Epithelial cell of prostate (primary cell): ENCODE data around the gene FLRT1.

Source experiments
- DNase-seq: peaks from one replicate; pipeline ENCODE4 v3.0.0-alpha.2; 2011; ENCODE audit warnings: low read depth, low spot score
- H3K27ac ChIP-seq: fragments of 450-650 bp; 2 replicates; pipeline ENCODE4 v1.5.1; 2017; ENCODE audit warnings: mild to moderate bottlenecking

Gene FLRT1

DNA sequence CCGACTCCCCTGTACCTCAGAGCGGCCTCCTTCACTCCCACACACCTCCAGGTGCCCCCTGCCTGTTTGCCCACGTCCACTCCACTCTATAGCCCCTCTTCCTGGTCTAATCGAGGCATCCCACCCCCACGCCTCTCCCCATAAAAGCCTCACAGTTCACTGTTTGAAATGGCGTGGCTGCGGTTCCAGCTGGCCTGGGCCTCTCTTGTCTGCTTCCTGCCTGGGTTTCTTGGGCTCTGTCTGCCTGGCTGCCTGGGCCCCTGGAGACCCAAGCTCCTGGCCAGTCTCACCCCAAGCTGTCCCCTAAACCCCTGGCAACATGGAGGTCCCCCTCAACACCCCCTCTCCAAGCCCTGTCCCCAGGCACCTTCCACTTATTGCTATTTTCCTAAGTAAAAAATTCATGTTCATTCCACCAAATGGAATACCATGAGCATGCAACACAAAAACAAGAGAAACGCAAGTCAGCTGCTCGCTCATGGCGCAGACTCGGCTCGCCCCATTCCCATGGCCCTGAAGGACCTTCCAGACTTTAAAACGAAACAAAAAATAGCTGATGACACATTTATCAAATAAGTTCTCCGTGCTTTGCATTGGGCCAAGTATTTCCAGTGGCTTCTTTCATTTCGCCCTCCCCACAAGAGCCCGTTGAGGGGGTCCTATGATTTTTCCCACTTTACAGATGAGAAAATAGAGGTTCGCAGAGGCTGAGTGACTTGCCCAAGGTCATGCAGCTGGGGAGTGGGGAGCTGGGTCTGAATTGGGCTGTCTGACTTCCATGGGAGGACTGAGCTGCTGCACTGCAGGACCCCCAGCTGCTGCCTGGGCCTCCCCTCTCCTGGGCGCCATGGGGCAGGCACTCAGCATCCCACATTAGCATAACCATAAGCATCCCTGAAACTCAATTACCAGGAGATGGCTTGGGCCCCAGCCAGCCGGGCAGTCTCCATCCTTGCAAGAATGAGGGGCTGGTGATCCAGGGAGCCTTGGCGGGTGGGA, 11.7 kb upstream of the FLRT1 start:
- no peak for DNase-seq
- H3K27ac ChIP-seq: no peak overlapping the region

DNA sequence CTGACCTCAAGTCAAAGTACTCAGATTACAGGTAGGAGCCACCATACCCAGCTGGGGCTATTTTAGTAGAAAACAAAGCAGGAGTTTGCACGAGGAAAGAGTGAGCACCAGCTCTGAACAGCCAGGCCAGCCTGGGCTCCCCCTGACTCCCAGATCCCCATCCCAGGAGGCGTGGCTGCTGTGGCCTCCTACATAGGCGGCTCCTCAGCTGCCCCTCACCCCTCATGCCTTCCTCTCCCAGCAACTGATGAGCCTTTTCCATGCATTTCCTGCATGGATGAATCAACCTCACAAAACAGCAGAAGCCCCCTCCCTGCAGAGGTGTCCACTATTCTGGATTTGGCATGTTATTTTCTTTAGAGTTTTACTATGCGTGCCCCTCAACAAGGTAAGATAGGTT, 10.5 kb upstream of the FLRT1 start:
- no peak for DNase-seq
- H3K27ac ChIP-seq: no peak overlapping the region

DNA sequence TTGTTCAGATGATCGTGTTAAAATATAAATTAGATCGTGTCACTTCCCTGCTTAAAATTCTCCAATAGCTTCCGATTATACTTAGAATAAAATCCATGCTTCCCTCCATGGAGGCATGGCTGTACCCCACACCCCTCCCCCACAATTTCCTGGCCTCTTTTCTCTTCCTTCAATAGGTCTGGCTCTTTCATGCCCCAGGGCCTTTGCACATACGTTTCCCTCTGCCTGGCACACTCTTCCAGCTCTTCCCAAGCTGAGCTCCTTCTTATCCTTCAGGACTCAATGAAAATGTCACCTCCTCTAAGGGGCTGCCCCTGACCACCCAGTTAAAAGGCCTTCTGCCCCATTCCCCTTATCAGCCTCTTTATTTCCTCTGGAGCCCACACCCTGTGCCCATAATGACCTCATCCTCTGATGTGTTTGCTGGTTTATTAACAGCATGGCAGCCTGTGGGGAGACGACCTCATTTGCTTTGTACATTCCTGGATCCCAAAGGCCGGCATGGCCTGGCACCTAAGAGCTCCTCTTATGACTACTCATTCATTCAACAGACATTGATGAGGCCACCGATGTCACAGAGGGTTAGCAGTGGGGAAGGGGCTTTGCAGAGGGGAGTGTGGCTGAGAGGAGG, 9.0 kb upstream of the FLRT1 start:
- no peak overlapping the region for H3K27ac ChIP-seq
- DNase-seq: no peak

DNA sequence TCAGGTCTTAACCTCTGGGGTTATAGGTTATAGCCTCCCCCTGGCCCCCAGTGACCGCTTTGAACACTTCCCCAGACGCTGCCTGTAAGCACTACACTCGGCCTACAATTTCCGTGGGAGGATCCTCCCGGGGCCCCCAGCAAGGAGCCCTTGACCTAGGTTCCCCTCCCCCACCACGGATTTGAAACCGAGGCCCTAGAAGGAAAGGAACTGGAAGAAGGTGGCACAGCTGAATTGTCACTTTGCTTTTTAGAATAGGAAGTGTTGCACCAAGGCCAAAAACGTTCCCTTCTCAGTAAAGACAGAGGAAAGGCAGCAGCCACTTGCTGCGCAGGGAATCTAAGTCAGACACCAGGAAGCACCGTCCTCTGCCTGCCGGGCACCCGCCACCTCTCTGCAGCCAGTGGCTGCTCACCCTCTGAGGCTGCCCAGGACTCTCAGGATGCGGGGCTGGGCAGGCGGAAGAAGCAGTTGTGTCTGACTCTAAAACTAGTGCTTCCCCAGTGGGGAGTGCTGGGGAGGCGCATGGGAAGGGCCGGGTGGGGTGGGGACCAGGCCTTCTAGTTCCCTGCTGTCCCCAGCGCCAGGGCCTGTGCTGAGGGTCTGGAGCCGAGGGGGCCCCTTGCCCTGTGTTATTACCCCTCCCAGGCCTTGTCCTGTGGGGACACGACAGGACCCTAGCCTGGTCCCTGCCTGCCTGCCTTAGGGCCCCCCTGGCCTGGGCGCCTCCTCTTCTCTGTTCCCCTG, 7.9 kb upstream of the FLRT1 start:
- DNase-seq: no peak
- H3K27ac ChIP-seq: no peak overlapping the region

DNA sequence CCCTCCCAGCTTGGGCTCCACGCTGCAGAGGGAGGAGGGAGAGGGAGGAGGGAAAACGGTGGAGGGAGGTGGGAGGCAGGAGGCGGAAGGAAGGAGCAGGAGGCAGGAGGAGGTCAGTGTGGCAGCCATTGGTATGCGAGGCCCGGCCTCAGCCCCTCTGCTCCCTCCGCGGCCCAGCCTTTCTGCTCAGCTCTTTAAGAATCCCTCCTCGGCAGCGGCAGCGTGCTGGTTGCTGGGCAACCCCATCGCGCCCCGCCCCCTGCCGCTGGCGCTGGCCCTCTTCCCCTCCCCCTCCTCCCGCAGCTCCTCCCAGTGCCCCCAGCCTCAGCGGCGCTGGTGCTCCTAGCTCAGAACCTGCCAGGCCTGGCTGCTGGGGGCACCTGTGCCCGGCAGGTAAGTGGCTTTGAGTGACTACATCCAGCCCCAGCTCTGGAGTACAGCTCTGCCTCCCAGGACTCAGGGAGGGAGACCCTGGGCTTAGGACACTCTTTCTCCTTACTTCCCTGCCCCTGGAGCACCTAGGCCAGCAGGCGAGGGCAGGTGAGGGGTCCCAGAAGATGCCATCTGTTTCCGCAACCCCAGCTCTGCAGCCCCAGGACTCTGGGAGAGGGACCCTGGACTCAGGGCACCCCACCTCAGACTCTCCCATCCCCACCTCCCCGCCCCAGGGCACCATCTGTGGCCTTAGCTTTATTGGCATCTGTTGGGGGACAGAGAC, 7.2 kb upstream of the FLRT1 start:
- H3K27ac ChIP-seq: no peak overlapping the region
- no peak for DNase-seq

DNA sequence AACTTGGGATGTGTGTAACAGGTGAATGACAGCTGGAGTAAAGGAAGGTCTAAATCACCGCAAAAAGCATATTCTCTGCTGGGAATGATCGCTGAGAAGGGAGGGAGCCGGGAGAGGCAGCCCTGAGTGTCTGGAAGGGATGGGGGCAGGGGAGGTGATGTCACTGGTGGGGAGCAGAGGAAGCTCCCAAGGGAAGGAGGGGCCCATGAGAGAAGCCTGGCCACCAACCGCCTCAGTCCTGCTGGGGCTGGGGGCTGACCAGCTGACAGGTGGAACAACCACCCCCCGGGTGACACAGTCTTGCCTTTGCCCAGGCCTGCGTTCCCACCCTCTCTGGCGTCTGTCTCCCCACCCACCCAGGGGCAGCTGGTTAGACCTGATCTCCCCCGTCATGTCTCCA, 6.0 kb upstream of the FLRT1 start:
- no peak overlapping the region for H3K27ac ChIP-seq
- DNase-seq: no peak

DNA sequence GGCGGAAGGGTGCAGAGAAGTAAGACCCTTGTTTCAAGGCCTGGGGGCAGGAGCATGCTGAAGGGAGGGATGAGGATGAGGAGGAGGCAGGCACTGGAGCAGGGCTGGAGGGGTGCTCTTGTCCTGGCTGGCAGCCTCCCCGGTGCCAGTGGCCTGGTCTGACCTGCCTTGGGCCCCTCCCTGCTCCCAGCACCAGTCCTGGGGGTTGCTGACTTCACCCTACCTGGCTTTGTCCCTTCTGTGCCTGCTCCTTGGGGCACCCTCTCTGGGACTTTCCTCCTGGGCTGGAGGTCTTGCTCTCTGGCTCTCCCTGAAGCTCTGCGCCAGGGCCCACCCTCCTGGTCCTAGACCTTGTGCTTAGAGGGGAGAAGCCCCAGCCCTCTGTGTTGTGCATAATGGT, 4.7 kb upstream of the FLRT1 start:
- no peak overlapping the region for H3K27ac ChIP-seq
- DNase-seq: no peak

DNA sequence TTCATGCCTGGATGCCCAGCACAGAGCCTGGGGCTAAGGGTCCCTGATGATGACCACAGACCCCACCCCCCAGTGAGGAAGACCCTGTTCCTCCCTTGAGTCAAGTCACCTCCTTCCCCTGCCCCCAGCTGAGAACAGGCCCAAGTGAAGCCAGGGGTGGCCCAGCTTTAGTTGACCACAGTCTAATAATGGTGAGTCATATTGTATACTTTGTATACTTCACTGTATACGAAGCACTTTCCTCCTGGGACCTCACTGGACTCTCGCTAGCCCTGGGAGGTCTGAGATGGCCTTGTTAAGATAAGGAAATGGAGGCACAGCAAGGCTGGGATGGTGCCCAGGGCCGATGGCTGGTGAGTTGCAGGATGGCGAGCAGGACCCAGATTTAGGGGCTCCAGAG, 3.7 kb upstream of the FLRT1 start:
- H3K27ac ChIP-seq: no peak overlapping the region
- no peak for DNase-seq

DNA sequence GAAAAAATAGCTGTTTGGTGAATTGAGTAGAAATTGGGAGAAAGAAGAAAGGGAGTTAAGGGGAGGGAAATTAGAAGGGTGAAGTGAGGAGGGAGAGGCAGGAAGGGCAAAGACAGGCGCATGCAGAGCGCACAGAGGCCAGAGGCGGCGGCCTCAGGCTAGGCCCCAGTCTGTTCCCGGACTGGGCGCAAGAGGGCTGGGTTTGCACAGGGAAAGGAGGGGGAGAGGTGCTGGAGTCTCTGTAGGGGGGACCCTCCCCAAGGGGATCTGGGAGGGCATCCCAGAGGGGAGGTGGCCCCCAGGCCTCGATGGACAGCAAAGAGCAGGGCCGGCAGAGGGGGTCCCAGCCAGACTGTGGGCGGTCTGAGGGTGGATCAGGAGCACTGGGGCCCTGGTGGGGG, 1.3 kb upstream of the FLRT1 start:
- no peak overlapping the region for H3K27ac ChIP-seq
- no peak for DNase-seq

DNA sequence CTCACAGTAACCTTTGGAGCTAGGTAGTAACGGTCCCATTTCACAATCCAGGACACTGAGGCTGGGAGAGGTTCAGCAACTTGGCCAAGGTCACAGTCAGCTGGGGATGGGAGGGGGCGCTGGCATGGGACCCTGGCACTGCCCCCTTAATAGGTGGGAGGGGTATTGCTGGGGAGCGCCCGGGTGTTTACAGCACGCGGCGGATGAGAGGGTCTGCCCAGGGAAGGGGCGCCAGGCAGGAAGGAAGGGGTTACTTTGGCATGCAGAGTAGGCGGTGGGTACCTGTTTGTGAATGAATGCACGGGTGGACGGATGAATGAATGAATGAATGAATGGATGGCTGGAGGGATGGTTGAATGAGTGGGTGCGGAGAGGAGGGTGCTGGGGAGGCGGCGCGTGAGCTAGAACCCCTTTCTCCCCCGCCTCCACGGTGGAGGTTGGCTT, 628 bp upstream of the FLRT1 start:
- DNase-seq: no peak

DNA sequence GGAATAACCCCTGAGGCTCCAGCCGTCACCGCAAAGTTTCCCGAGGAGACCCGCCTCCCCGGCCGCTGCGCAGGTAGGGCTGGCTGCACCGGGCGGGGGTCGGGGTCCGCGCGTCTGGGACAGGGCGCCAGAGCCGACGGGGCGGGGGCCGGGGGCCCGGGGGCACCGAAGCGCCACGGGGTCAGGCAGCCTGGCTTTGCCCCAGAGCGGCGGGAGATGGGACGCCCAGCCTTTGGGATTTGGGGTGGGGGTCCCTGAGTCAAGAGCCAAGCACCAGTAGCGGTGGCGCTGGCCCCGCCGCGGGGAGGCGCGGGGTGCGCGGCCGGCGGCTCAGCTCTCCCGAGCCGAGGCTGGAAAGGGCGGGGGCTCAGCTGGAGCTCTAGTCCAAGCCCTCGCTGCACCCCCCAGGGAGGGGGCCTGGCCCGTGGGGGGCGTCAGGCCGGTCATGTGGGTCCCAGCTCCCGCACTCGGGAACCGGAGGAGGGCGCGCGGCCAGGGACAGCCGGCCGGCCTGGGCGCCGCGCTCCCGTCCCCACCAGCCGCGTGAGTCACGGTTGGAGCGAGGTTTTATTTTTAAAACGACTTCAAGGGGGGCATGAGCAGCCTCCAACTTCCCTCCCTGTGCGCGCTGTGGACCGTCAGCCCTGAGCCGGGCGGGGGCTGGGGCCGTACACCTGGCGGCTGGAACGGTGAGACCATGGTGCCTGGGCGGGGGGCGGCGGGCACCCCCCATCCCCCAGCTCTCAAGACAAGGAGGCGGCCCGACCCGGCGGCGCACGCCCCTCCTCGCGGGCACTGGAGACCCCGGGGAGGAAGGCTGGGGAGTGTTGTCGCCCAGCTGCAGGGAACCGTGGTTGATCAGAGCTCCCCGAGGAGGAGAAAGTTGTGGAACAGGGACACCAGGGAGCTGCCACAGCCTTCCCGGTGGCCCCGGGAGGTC, 626 bp downstream of the FLRT1 start:
- no peak for DNase-seq
- no peak overlapping the region for H3K27ac ChIP-seq

More for the DNA sequence above, 628 bp upstream of the FLRT1 start:
- H3K27ac ChIP-seq: no peak overlapping the region

DNA sequence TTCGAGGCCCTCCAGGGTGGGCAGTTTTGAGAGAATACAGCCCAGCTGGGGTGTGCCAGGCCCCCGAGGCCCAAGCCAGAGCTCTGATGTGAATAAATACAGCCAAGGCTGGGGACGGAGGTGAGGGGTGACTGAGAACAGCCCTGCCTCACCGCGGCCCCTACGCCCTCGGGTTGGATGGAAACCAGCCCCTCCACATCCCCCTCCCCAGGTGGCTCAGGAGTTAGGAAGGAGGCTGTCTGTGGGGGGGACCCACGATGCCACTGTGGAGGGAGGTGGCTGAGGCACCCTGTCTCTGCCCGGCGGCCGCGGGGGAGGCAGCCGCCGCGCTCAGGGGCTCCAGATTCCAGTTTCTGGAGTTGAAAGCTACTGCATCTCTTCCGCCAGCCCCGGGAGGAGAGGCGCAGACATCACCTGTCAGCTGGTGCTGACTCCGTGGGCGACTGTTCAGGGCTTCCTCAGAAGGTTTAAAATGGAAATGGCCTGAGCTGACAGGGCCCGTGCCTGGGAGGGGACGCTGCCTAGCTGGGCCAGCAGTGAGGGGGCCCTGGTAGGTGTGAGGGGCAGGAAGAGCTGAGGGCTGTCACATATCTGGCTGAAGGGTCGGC, 1.4 kb downstream of the FLRT1 start:
- H3K27ac ChIP-seq: no peak overlapping the region
- no peak for DNase-seq

DNA sequence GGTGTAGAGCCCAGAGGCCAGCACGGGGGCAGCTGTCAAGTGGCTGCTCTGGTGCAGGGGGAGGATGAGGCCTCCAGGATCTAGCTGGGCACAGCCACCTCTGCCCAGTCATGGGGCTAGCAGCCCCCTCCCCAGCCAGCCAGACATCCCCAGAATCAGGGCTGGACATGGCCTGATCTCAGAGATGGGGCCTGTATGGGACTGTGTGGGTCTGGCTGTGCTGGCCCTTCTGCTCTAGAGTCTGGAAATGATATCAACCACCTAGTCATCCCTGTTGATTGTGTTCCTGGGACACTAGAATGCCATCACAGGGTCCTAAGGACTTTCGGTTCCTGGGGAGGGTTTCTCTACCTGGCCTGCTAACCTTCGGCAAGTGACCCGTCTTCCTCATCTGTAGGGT, 2.8 kb downstream of the FLRT1 start:
- DNase-seq: no peak
- no peak overlapping the region for H3K27ac ChIP-seq

DNA sequence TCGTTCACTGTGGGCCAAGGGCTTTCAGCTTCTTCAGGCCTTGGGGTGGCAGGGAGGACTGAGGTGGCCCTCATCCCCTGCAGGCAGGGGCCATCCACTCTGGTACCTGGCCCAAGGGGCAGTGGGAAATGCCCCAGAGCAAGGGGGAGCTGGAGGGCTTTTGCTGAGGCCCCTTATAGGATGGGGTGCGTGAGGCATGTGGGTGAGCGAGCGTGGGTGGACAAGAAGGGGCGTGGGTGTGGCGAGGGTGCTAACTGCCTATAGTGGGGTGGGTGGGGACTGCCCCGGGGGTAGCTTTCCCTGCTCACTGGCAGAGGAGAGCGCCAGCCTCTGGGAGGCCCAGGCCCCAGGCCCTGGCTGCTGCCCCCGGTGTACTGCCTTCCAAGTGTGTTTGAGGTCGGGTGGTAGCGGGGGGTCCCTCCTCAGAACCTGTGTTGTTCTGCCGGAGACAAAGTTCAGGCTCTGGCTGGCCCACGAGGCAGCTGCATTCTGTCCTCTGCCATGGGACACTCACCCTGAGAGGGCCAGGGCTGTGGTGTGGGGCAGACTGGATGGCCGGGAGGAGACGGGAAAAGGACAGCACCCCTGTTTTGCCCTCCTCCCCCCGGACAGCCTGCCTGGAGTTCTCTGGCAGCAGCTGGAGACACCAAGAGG, 3.4 kb downstream of the FLRT1 start:
- DNase-seq: no peak

DNA sequence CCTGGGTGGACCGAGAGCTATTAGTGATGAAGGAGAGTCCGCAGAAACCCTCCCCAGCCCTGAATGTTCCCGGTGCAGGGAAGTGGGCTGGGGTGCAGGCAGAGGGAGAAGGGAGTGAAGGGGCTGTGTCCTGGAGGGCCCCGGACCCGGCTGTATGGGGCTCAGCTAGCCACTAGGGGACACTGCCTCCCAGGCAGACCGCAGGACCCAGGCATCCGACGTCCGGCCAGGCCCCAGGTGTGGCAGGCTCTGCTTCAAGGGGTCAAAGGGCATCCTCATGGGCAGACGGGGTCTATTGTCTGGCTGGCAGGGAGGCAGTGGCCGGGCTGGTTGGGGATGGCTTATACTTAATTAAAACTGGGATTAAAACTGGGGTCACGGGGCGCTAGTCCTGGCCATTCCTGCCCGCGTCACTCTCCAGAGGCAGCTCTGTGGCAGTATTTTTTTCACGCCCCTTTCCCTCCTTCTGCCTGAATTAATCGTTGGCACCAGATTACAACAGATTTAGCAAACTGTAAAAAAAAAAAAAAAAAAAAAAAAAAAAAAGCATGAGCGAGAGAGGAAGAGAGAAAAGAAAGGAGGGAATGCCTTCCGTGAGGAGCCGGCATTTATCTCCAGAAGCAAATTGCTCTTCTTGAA, 5.1 kb downstream of the FLRT1 start:
- no peak for DNase-seq
- H3K27ac ChIP-seq: no peak overlapping the region

More for the DNA sequence above, 3.4 kb downstream of the FLRT1 start:
- H3K27ac ChIP-seq: no peak overlapping the region

DNA sequence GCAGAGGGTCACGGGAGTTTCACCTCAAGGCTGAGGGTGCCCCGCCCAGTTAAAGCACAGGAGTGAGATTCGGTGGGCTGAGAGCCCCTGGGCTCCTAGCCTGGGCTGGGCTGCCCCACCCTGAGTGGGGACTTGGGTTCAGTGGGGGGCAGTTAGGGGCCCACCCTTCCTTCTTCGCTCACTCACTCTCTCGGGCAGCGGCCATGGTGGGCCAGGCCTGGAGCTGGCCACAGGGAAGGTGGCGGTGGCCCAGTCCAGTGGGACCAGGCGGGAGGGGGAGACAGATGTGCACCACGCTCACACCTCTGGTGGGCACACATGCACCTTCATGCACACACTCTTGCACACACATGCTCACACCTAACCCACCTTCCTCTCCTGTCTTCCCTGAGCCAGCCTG, 6.1 kb downstream of the FLRT1 start:
- no peak for DNase-seq
- H3K27ac ChIP-seq: no peak overlapping the region

DNA sequence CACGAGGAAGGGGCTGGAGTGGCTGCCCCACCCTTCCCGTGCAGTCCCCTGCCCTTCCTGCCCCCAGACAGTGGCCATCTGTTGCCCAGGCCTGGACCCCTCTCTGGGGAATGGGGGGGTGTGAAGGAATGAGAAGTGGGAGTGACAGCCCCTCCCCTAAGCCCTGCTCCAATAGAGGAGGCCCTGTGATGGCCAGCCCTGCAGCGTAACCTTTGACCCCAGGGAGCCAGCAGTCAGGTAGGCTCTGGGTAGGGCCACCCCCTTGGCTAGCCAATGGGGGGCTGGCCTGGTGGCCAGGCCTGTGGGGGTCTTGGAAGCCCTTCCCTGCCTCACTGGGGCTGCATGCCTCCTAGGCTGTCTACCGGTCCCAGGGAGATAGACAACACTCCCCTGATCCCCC, 6.6 kb downstream of the FLRT1 start:
- DNase-seq: no peak
- H3K27ac ChIP-seq: no peak overlapping the region

DNA sequence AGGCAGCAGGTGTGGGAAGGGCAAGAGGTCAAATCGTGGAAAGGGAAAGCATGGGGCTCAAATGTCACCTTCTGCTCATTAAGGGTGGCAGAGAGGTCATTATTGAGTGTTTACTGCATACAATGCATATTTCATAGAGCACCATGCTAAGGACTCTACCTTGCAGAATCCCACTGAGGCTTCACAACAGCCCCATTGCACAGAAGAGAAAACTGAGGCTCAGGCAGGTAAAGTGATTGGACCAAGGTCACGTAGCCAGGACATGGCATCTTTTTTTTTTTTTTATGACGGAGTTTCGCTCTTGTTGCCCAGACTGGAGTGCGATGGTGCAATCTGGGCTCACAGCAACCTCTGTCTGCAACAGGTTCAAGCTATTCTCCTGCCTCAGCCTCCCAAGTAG, 7.8 kb downstream of the FLRT1 start:
- no peak for DNase-seq
- no peak overlapping the region for H3K27ac ChIP-seq
